D721Med (cell line): ENCODE results near the gene AFG1L.
A peak's percentile ranks its signal among the peaks of the same experiment; 100 is the strongest.

Experiments used
- DNase-seq: peaks from one replicate; pipeline ENCODE4 v3.0.0; 2011; ENCODE audit warnings: low spot score; ENCODE audit not compliant: insufficient read length
- FAIRE-seq: peaks from 2 replicates; lab custom pipeline; 2011; peaks lifted over from hg19 to GRCh38; lab: Jason Lieb, UNC
- CTCF ChIP-seq: IDR thresholded peaks from 2 replicates; pipeline ENCODE4 v1.5.1; 2012; ENCODE audit warnings: mild to moderate bottlenecking, control low read depth; ENCODE audit not compliant: insufficient read depth; ENCODE audit errors: missing control alignments

Gene AFG1L

GRCh38 chr6:108489699-108490098 lies 194.8 kb downstream of the AFG1L start:
- no peak for TF ChIP-seq CTCF
- FAIRE-seq: no peak
- no peak for DNase-seq

GRCh38 chr6:108492131-108492766 lies 197.4 kb downstream of the AFG1L start:
- peak; percentile 78 for TF ChIP-seq CTCF
- no peak for DNase-seq
- peak; percentile 78 for FAIRE-seq

GRCh38 chr6:108494434-108494833 lies 199.6 kb downstream of the AFG1L start:
- DNase-seq (no peak), FAIRE-seq (no peak)
- TF ChIP-seq CTCF: no peak

GRCh38 chr6:108497883-108498282 lies 203.0 kb downstream of the AFG1L start:
- DNase-seq (no peak), FAIRE-seq (no peak)

GRCh38 chr6:108501559-108501958 lies 206.7 kb downstream of the AFG1L start:
- no peak for DNase-seq
- FAIRE-seq: no peak
- TF ChIP-seq CTCF: no peak

More at GRCh38 chr6:108497883-108498282, 203.0 kb downstream of the AFG1L start:
- peak; percentile 27 for TF ChIP-seq CTCF

GRCh38 chr6:108502832-108503231 lies 208.0 kb downstream of the AFG1L start:
- no peak for DNase-seq
- no peak for TF ChIP-seq CTCF
- FAIRE-seq: no peak

- FAIRE-seq (no peak), DNase-seq (no peak)
- TF ChIP-seq CTCF: no peak
Observed at GRCh38 chr6:108507316-108507715, 212.5 kb downstream of the AFG1L start.
